Mucosa of rectum (tissue), 2 donors: Measurements from ENCODE around the gene GDPD5.
"Not testable (repeated sequence)": the region's sequence is repeated elsewhere in the genome, so short reads cannot be mapped to it uniquely, and the experiment has no call there.

Source experiments
- H3K27ac ChIP-seq, 2 donors: one replicate each; pipeline ENCODE4 v1.7.0; 2013; ENCODE audit warnings: inconsistent platforms in 2 of 2, low read depth in 2 of 2, low read length in 2 of 2
- H3K27me3 ChIP-seq, 2 donors: one replicate each; pipeline ENCODE4 v1.7.0; 2013; ENCODE audit warnings: low read length in 2 of 2; ENCODE audit not compliant: control insufficient read depth in 2 of 2, insufficient read depth in 2 of 2
- H3K36me3 ChIP-seq, 2 donors: one replicate each; pipeline ENCODE4 v1.7.0; 2013; ENCODE audit warnings: low read length in 2 of 2; ENCODE audit not compliant: control insufficient read depth in 2 of 2, insufficient read depth in 2 of 2
- H3K4me1 ChIP-seq, 2 donors: one replicate each; pipeline ENCODE4 v1.7.0; 2013; ENCODE audit warnings: low read length in 2 of 2, mild to moderate bottlenecking in 1 of 2; ENCODE audit not compliant: control insufficient read depth in 2 of 2, insufficient read depth in 2 of 2
- H3K4me3 ChIP-seq, 2 donors: one replicate each; pipeline ENCODE4 v1.7.0; 2013; ENCODE audit warnings: low read length in 2 of 2
- H3K9ac ChIP-seq, 2 donors: one replicate each; pipeline ENCODE4 v1.7.0; 2013; ENCODE audit warnings: low read length in 2 of 2, low read depth in 1 of 2, mild to moderate bottlenecking in 1 of 2
- H3K9me3 ChIP-seq, 2 donors: one replicate each; pipeline ENCODE4 v1.7.0; 2013; ENCODE audit warnings: low read length in 2 of 2; ENCODE audit not compliant: control insufficient read depth in 2 of 2
- donor health status: healthy.
- donor health status: Normal muscosa, but diverticular disease.

Gene GDPD5

DNA sequence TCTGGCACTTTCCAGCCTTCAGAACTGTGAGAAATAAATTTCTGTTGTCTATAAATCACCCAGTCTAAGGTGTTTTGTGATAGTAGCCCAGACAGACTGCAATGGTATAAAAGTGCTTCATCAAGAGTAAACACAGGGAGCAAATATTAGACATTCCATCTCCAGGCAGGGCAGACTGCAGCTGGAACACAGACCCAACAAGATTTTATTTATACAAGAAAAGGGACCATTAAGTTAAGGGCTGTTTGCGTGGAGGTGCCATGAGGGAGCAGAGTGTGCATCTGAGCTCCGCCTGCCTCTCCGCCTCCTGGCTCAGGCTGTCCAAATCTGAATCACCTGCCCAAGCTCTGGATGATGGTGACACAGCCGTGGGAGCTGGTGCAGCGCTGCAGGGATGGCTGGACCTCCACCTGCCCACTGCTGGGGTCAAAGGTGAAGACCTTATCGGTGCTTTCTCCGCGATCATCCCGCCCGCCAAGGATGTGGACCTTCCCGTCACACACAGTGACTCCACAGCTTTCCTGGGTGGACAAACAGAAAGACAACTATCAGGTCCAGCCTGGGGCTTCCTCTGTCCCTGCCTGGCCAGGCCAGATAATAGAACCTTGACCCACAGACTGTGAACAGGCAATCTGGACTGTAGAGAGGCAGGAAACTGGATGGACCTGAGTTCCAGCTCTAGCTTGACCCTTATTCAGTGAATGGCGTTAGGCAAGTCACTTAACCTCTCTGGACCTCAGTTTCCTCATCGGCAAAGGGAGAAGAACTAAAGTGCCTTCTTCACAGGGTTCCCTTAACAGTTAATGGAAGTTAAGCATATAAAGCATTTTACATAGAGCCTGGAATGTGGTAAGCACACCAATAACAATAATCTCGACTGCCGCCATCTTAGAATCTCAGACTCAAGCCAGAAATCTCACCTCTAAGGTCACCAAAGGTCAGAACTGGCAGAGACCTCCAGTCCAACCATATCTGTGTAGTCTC, 103.2 kb downstream of the GDPD5 start:
- Histone ChIP-seq H3K27me3 (no peaks in the 10 kb centered on the region), H3K9me3 (no peaks in the 10 kb centered on the region), H3K36me3 (peaks cover 0 to 5% of the 10 kb centered on the region in 2 donors), H3K9ac (no peak overlapping the region), H3K4me3 (peak overlapping the region in 1 of 2 donors; percentile 4), H3K27ac (peak overlapping the region; percentile 5 to 38), H3K4me1 (peaks cover 10 to 30% of the 10 kb centered on the region in 2 donors)

DNA sequence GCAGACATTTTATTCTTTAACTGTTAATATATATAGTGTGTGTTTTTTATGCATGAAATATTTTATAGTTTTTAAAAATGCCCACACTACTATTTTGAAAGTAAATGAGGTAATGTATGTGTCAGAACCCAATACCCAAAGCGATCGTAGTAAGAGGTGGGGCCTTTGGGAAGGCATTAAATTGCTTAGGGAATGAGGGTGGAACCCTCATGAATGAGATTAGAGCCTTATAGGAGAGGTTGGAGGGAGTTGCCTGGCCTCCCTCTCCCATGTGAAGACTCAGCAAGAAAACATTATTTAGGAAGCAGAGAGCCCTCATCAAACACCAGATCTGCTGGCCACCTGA, 103.9 kb downstream of the GDPD5 start:
- no peak overlapping the region for H3K4me3 ChIP-seq
- H3K27me3 ChIP-seq, result no peaks in the 10 kb centered on the region
- peaks cover 10 to 30% of the 10 kb centered on the region in 2 donors for H3K4me1 ChIP-seq
- H3K36me3 ChIP-seq, result peaks cover 0 to 5% of the 10 kb centered on the region in 2 donors
- H3K9ac ChIP-seq, result no peak overlapping the region
- no peak overlapping the region for H3K27ac ChIP-seq
- H3K9me3 ChIP-seq, result no peaks in the 10 kb centered on the region

DNA sequence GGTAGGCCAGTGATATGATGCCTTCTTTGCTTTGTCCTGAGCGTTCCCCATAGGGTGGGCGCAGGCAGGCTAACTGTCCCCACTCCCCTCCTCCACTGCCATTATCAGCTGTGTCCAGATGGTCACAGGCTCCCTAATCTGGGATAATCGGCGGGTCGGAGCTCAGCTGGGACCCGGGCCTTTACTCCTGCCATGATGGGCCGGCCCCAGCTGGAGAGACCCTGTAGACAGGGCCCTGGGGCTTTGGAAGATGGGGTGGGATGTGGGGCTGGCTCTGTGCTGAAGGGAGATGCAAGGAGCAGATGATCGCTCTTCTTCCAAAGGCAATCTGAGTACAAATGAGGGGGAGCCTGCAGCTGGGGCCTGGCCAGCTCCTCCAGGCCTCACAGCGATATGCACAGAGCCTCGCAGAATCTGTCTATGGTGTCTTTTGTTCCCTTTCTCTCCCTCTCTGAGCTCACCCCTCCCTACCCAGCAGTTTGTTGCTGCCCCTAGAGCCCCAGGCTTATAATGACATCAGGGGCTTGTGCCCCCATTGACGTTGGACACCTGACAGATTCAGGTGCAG, 104.6 kb downstream of the GDPD5 start:
- Histone ChIP-seq H3K9ac (no peak overlapping the region), H3K27ac (peak overlapping the region in 1 of 2 donors; percentile 23), H3K36me3 (peaks cover 0 to 5% of the 10 kb centered on the region in 2 donors), H3K4me1 (peaks cover 10 to 30% of the 10 kb centered on the region in 2 donors), H3K9me3 (no peaks in the 10 kb centered on the region), H3K27me3 (no peaks in the 10 kb centered on the region), H3K4me3 (no peak overlapping the region)

DNA sequence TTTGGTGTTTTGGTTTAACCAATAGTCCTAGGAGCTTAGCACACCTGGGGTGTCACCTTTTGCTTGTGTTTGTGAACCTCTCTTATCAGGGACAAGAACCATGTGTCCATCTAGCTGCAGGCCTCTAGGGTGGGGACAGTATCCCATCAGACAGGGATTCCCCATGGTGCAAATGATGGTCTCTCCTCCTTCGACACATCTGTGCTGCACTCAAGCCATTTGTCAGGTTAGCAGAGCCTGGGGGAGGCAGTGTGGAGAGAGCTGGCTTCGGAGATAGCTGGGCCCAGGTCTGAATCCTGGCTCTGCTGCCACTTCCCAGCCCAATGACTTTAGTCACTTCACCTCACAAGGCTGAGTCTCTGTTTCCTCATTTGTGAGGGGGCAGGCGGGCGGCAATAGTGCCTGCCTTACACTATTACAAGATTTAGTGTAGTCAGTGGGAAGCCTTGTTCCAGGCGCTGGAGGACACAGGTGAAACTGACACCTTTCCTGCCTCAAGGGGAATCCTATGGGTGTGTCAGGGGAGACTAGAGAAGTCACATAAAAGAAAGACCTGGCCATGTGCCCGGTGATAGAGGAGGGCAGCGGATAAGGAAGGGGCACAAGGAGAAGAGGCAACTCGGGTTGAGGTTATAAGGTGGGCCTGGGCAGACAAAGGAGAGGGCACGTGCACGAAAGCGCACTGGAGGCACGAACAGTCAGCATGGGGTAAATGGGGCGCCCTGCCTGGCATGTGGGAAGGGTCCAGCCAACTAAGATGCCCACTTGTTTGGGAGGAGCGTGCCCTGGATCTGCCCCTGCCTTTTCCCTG, 105.3 kb downstream of the GDPD5 start:
- Histone ChIP-seq H3K27me3 (no peaks in the 10 kb centered on the region), H3K27ac (no peak overlapping the region), H3K9me3 (no peaks in the 10 kb centered on the region), H3K4me1 (peaks cover 10 to 30% of the 10 kb centered on the region in 2 donors), H3K36me3 (peaks cover 2 to 7% of the 10 kb centered on the region in 2 donors), H3K9ac (peak overlapping the region in 1 of 2 donors; percentile 24), H3K4me3 (no peak overlapping the region)

GRCh38 chr11:75413864-75414263, 111.9 kb downstream of the GDPD5 start:
- no peaks in the 10 kb centered on the region for H3K27me3 ChIP-seq
- H3K27ac ChIP-seq, result no peak overlapping the region
- H3K9me3 ChIP-seq, result no peaks in the 10 kb centered on the region
- no peak overlapping the region for H3K9ac ChIP-seq
- no peaks in the 10 kb centered on the region for H3K4me1 ChIP-seq
- H3K4me3 ChIP-seq, result no peak overlapping the region
- H3K36me3 ChIP-seq, result peaks cover 8 to 14% of the 10 kb centered on the region in 2 donors

DNA sequence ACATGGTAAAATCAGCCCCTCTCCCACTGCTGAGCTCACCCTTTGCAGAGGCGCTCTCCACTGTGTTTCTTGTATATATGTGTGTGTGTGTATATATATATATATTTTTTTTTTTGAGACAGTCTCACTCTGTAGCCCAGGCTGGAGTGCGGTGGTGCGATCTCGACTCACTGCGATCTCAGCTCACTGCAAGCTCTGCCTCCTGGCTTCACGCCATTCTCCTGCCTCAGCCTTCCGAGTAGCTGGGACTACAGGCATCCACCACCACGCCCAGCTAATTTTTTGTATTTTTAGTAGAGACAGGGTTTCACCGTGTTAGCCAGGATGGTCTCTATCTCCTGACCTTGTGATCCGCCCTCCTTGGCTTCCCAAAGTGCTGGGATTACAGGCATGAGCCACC, 112.6 kb downstream of the GDPD5 start:
- not testable (repeated sequence) for H3K9me3 ChIP-seq, H3K9ac ChIP-seq, H3K4me1 ChIP-seq, H3K4me3 ChIP-seq, H3K27ac ChIP-seq, H3K27me3 ChIP-seq
- H3K36me3 ChIP-seq, result peaks cover 12 to 17% of the 10 kb centered on the region in 2 donors

DNA sequence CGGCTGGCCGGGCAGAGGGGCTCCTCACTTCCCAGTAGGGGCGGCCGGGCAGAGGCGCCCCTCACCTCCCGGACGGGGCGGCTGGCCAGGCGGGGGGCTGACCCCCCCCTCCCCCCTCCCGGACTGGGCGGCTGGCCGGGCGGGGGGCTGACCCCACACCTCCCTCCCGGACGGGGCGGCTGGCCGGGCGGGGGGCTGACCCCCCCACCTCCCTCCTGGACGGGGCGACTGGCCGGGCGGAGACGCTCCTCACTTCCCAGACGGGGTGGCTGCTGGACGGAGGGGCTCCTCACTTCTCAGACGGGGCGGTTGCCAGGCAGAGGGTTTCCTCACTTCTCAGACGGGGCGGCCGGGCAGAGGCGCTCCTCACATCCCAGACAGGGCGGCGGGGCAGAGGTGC, 115.8 kb downstream of the GDPD5 start:
- not testable (repeated sequence) for H3K27ac ChIP-seq, H3K4me1 ChIP-seq, H3K27me3 ChIP-seq, H3K9ac ChIP-seq, H3K9me3 ChIP-seq, H3K4me3 ChIP-seq
- H3K36me3 ChIP-seq, result peaks cover 26 to 29% of the 10 kb centered on the region in 2 donors

DNA sequence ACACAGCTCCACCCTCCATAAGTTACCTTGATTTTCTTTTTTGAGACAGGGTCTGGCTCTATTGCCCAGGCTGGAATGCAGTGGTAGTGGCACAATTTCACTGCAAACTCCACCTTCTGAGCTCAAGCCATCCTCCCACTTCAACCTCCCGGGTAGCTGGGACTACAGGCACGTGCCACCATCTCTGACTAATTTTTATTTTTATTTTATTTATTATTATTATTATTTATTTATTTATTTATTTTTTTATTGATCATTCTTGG, 116.9 kb downstream of the GDPD5 start:
- H3K9me3 ChIP-seq, result no peaks in the 10 kb centered on the region
- H3K36me3 ChIP-seq, result peaks cover 30 to 37% of the 10 kb centered on the region in 2 donors
- no peaks in the 10 kb centered on the region for H3K27me3 ChIP-seq
- no peak overlapping the region for H3K9ac ChIP-seq
- no peak overlapping the region for H3K27ac ChIP-seq
- no peaks in the 10 kb centered on the region for H3K4me1 ChIP-seq
- H3K4me3 ChIP-seq, result no peak overlapping the region

DNA sequence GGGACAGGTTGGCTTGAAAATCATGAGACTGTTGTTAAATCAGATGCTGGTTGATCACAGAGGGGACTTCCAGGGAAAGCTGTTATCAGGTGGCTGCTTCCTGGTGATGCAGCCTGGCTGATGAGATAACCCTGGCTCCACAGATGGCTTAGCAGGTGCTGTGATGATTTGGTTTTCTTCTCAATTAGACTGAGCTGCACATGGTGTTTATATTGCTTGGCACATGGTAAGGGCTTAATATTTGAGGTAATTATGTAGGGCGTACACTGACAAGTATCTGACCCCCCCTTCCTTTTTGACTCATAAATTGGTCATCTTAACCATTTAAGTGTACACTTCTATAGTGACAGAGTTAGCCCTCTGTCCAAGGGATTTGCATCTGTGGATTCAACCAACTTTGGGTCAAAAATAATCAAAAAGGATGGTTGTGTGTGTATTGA, 119.4 kb downstream of the GDPD5 start:
- Histone ChIP-seq H3K27me3 (no peaks in the 10 kb centered on the region), H3K4me3 (no peak overlapping the region), H3K9me3 (no peaks in the 10 kb centered on the region), H3K27ac (no peak overlapping the region), H3K9ac (no peak overlapping the region), H3K4me1 (peaks cover 7 to 10% of the 10 kb centered on the region in 2 donors), H3K36me3 (peaks cover 53 to 59% of the 10 kb centered on the region in 2 donors)
